HG03066 (cell line): Measurements from ENCODE around the gene NDUFC2.
"Not testable (repeated sequence)": the region's sequence is repeated elsewhere in the genome, so short reads cannot be mapped to it uniquely, and the experiment has no call there.

ENCODE experiments used
- ATAC-seq: cut with Tn5 transposase; IDR thresholded peaks from one replicate; pipeline ENCODE4 v1.9.1; 2021; ENCODE audit warnings: low read depth; ENCODE audit not compliant: unreplicated experiment

NDUFC2 gene

GRCh38 chr11:78059749-78060328 is 19.8 kb downstream of the NDUFC2 start:
- ATAC-seq: not testable (repeated sequence)

- ATAC-seq: no peak
Measured at GRCh38 chr11:78057462-78058055, 22.1 kb downstream of the NDUFC2 start.

- ATAC-seq: no peak
Measured at GRCh38 chr11:78056093-78056492, 23.6 kb downstream of the NDUFC2 start.

GRCh38 chr11:78054971-78055370 is 24.7 kb downstream of the NDUFC2 start:
- no peak for ATAC-seq

GRCh38 chr11:78050964-78051831 is 28.5 kb downstream of the NDUFC2 start:
- no peak for ATAC-seq

- ATAC-seq: no peak
Measured at GRCh38 chr11:78049348-78049747, 30.3 kb downstream of the NDUFC2 start.

- ATAC-seq: no peak
Measured at GRCh38 chr11:78048561-78048960, 31.1 kb downstream of the NDUFC2 start.

GRCh38 chr11:78046486-78046854 is 33.2 kb downstream of the NDUFC2 start:
- no peak for ATAC-seq

- ATAC-seq: peak; percentile 60
Measured at GRCh38 chr11:78045851-78046485, 33.7 kb downstream of the NDUFC2 start.

- ATAC-seq: no peak
Measured at GRCh38 chr11:78044706-78045105, 35.0 kb downstream of the NDUFC2 start.

GRCh38 chr11:78041843-78042440 is 37.7 kb downstream of the NDUFC2 start:
- no peak for ATAC-seq

- ATAC-seq: not testable (repeated sequence)
Measured at GRCh38 chr11:78041380-78041719, 38.3 kb downstream of the NDUFC2 start.

GRCh38 chr11:78040691-78041379 is 38.8 kb downstream of the NDUFC2 start:
- ATAC-seq: no peak

- ATAC-seq: peak; percentile 80
Measured at GRCh38 chr11:78039919-78040671, 39.6 kb downstream of the NDUFC2 start.

GRCh38 chr11:78039391-78039918 is 40.2 kb downstream of the NDUFC2 start:
- peak; percentile 9 for ATAC-seq

GRCh38 chr11:78038697-78039313 is 40.9 kb downstream of the NDUFC2 start:
- ATAC-seq: no peak

GRCh38 chr11:78037825-78038620 is 41.6 kb downstream of the NDUFC2 start:
- no peak for ATAC-seq

GRCh38 chr11:78037056-78037455 is 42.6 kb downstream of the NDUFC2 start:
- ATAC-seq: no peak
